ENCODE data around the gene DOCK8. TPM values are rescaled to one million over a fixed set of nuclear protein-coding genes. Genes with fewer than 3 reads are reported as not detected.
"Not testable (repeated sequence)": the region's sequence is repeated elsewhere in the genome, so short reads cannot be mapped to it uniquely, and the experiment has no call there.

Gene DOCK8
- total and polyA plus RNA-seq, 2 experiments from 2014 or later: 0.94 to 1.2 TPM

GRCh38 chr9:217950-218349 lies 3.3 kb downstream of the DOCK8 start (continued):
- no peak for TF ChIP-seq ZNF462 (CRISPR knock-in tag; IDR thresholded peaks at IDR 0.05)
- no peak for TF ChIP-seq CREB1 (CRISPR knock-in tag; IDR thresholded peaks at IDR 0.05; ENCODE audit: low read depth)

- H3K36me3 ChIP-seq (ENCODE audit: insufficient read depth); H4K20me1 ChIP-seq (replicated peaks; ENCODE audit: insufficient read depth); DNase-seq (ENCODE audit: low spot score); H3K4me3 ChIP-seq; H3K9me3 Mint-ChIP-seq; H3F3A ChIP-seq (replicated peaks; ENCODE audit: low read depth); H3K79me2 ChIP-seq (replicated peaks; ENCODE audit: insufficient read depth); H2AFZ ChIP-seq; H3K4me2 ChIP-seq; H3K27ac ChIP-seq (ENCODE audit: low read depth); H3K36me3 Mint-ChIP-seq (ENCODE audit: low read depth); ATAC-seq; H3K27ac Mint-ChIP-seq; H3K9me2 ChIP-seq (ENCODE audit: insufficient read depth); H3K4me3 Mint-ChIP-seq: not testable (repeated sequence)
- H3K27me3 ChIP-seq (ENCODE audit: insufficient read depth): peaks cover 28% of the 10 kb centered on the region
- H3K27me3 Mint-ChIP-seq (ENCODE audit: insufficient read depth, low read depth, poor library complexity): peaks cover 18% of the 10 kb centered on the region
- H3K4me1 Mint-ChIP-seq: peaks cover 19% of the 10 kb centered on the region
- H3K4me1 ChIP-seq (ENCODE audit: insufficient read depth): peaks cover 14% of the 10 kb centered on the region
Measured at GRCh38 chr9:219036-219435, 4.4 kb downstream of the DOCK8 start.

- Mint-ChIP-seq H3K4me1 (peaks cover 23% of the 10 kb centered on the region), H3K4me3 (no peak overlapping the region), H3K27me3 (ENCODE audit: insufficient read depth, low read depth, poor library complexity) (peaks cover 16% of the 10 kb centered on the region), H3K9me3 (no peaks in the 10 kb centered on the region), H3K27ac (no peak overlapping the region), H3K36me3 (ENCODE audit: low read depth) (no peaks in the 10 kb centered on the region)
- Histone ChIP-seq H3K9me2 (ENCODE audit: insufficient read depth) (no peaks in the 10 kb centered on the region), H3K79me2 (replicated peaks; ENCODE audit: insufficient read depth) (no peaks in the 10 kb centered on the region), H3K27me3 (ENCODE audit: insufficient read depth) (peaks cover 25% of the 10 kb centered on the region), H3F3A (replicated peaks; ENCODE audit: low read depth) (no peaks in the 10 kb centered on the region), H3K27ac (ENCODE audit: low read depth) (no peak overlapping the region), H4K20me1 (replicated peaks; ENCODE audit: insufficient read depth) (no peaks in the 10 kb centered on the region), H2AFZ (no peak overlapping the region), H3K4me3 (no peak overlapping the region), H3K4me2 (no peak overlapping the region), H3K36me3 (ENCODE audit: insufficient read depth) (no peaks in the 10 kb centered on the region), H3K4me1 (ENCODE audit: insufficient read depth) (peaks cover 14% of the 10 kb centered on the region)
- no peak for ATAC-seq
- no peak for DNase-seq (ENCODE audit: low spot score)
- TF ChIP-seq REST (IDR thresholded peaks at IDR 0.05; ENCODE audit: unreplicated experiment) (no peak), STAT1 (IDR thresholded peaks at IDR 0.05; ENCODE audit: unreplicated experiment) (no peak), EZH2 (IDR thresholded peaks at IDR 0.05; ENCODE audit: low read depth, unreplicated experiment) (no peak), POLR2AphosphoS5 (IDR thresholded peaks at IDR 0.05; ENCODE audit: low read depth) (no peak), NANOG (IDR thresholded peaks at IDR 0.05; ENCODE audit: borderline replicate concordance) (no peak), JUNB (IDR thresholded peaks at IDR 0.05; ENCODE audit: unreplicated experiment) (no peak), CREB1 (CRISPR knock-in tag; IDR thresholded peaks at IDR 0.05; ENCODE audit: low read depth) (no peak)
Measured at GRCh38 chr9:219670-220365, 5.2 kb downstream of the DOCK8 start.

Data from GM23338 (cell line).